22Rv1 (cell line): Measurements from ENCODE around the gene MYOCD.

Experiments used
- ZFX ChIP-seq: fragments of 450-650 bp; IDR thresholded peaks from 2 replicates; pipeline ENCODE4 v1.6.1; 2017; ENCODE audit warnings: antibody characterized with exemption, borderline replicate concordance
- TF ChIP-seq, protein P1 (sequence below): fragments of 450-650 bp; IDR thresholded peaks from 2 replicates; pipeline ENCODE4 v1.5.1; 2017; ENCODE audit warnings: mild to moderate bottlenecking

GRCh38 chr17:12789075-12789480 is 123.4 kb downstream of the MYOCD start:
- TF ChIP-seq, protein P1, sequence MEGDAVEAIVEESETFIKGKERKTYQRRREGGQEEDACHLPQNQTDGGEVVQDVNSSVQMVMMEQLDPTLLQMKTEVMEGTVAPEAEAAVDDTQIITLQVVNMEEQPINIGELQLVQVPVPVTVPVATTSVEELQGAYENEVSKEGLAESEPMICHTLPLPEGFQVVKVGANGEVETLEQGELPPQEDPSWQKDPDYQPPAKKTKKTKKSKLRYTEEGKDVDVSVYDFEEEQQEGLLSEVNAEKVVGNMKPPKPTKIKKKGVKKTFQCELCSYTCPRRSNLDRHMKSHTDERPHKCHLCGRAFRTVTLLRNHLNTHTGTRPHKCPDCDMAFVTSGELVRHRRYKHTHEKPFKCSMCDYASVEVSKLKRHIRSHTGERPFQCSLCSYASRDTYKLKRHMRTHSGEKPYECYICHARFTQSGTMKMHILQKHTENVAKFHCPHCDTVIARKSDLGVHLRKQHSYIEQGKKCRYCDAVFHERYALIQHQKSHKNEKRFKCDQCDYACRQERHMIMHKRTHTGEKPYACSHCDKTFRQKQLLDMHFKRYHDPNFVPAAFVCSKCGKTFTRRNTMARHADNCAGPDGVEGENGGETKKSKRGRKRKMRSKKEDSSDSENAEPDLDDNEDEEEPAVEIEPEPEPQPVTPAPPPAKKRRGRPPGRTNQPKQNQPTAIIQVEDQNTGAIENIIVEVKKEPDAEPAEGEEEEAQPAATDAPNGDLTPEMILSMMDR, result no peak
- TF ChIP-seq ZFX, result no peak
